Measurements from ENCODE around the gene SMARCA4. TPM values are rescaled to one million over a fixed set of nuclear protein-coding genes. Genes with fewer than 3 reads are reported as not detected.

Gene SMARCA4
- total and polyA plus RNA-seq, 2 experiments from 2014 or later: 177 to 336 TPM

- TF ChIP-seq ZNF462 (CRISPR knock-in tag; IDR thresholded peaks at IDR 0.05): no peak
Measured at GRCh38 chr19:10983026-10983425, 22.2 kb downstream of the SMARCA4 start (continued).

GRCh38 chr19:10984166-10984735 lies 23.4 kb downstream of the SMARCA4 start:
- Mint-ChIP-seq H3K27me3 (ENCODE audit: insufficient read depth, low read depth, poor library complexity) (peaks cover 8% of the 10 kb centered on the region), H3K9me3 (no peaks in the 10 kb centered on the region), H3K4me1 (peaks cover 9% of the 10 kb centered on the region; the same call in 2 of the 3 replicates), H3K27ac (no peak overlapping the region; the same call in 1 of the 2 replicates), H3K4me3 (no peak overlapping the region), H3K36me3 (ENCODE audit: low read depth) (peaks cover 51% of the 10 kb centered on the region)
- H3K79me2 ChIP-seq (replicated peaks; ENCODE audit: insufficient read depth): peaks cover 62% of the 10 kb centered on the region
- no peaks in the 10 kb centered on the region for H3K27me3 ChIP-seq (ENCODE audit: insufficient read depth)
- H3K4me2 ChIP-seq: no peak overlapping the region
- H3F3A ChIP-seq (replicated peaks; ENCODE audit: low read depth): 0 out of 2 replicates have a peak, but pooled peaks cover 10% of the 10 kb centered on the region
- no peak for DNase-seq (ENCODE audit: low spot score)
- H3K27ac ChIP-seq (ENCODE audit: low read depth): no peak overlapping the region
- no peak overlapping the region for H2AFZ ChIP-seq
- H3K9me2 ChIP-seq (ENCODE audit: insufficient read depth): no peaks in the 10 kb centered on the region
- peaks cover 57% of the 10 kb centered on the region for H4K20me1 ChIP-seq (replicated peaks; ENCODE audit: insufficient read depth)
- H3K4me1 ChIP-seq (ENCODE audit: insufficient read depth): no peaks in the 10 kb centered on the region
- ATAC-seq: peak; percentile 59
- H3K36me3 ChIP-seq (ENCODE audit: insufficient read depth): peaks cover 17% of the 10 kb centered on the region; the same call in 1 of the 2 replicates
- H3K4me3 ChIP-seq: no peak overlapping the region
- TF ChIP-seq REST (IDR thresholded peaks at IDR 0.05; ENCODE audit: unreplicated experiment) (no peak), CREB1 (CRISPR knock-in tag; IDR thresholded peaks at IDR 0.05; ENCODE audit: low read depth) (no peak), ZNF331 (CRISPR knock-in tag; IDR thresholded peaks at IDR 0.05; ENCODE audit: low read depth) (no peak), NANOG (IDR thresholded peaks at IDR 0.05; ENCODE audit: borderline replicate concordance) (no peak), ZNF462 (CRISPR knock-in tag; IDR thresholded peaks at IDR 0.05) (no peak)

Data from GM23338 (cell line).